Omental fat pad (tissue), 4 donors: Measurements from ENCODE around the gene PTTG1IP. TPM values are rescaled to one million over a fixed set of nuclear protein-coding genes. Genes with fewer than 3 reads are reported as not detected.

Experiments
- ATAC-seq: fragments of 150-250 bp; one replicate; pipeline ENCODE4 v1.9.1; 2016; ENCODE audit warnings: mild to moderate bottlenecking, moderate library complexity; ENCODE audit not compliant: low FRiP score
- DNase-seq: peaks from one replicate; pipeline ENCODE4 v3.0.0-alpha.2; 2019; ENCODE audit warnings: low spot score
- total RNA-seq, 4 donors: library from RNA; depleted of rRNA; stranded (reverse); fragments of >200 nt; gene quantifications; one replicate each; pipeline ENCODE4 v1.1.0, GENCODE V29; 2016
- TF ChIP-seq, protein P1 (sequence below), 3 donors: fragments of 450-650 bp; IDR thresholded peaks; one replicate each; pipeline ENCODE4 v1.5.1; 2016 to 2017; ENCODE audit warnings: antibody characterized with exemption in 3 of 3, mild to moderate bottlenecking in 3 of 3, moderate library complexity in 2 of 3

The PTTG1IP gene
- total RNA-seq, 4 donors from 2014 or later, result 200 to 241 (median 214) TPM

DNA sequence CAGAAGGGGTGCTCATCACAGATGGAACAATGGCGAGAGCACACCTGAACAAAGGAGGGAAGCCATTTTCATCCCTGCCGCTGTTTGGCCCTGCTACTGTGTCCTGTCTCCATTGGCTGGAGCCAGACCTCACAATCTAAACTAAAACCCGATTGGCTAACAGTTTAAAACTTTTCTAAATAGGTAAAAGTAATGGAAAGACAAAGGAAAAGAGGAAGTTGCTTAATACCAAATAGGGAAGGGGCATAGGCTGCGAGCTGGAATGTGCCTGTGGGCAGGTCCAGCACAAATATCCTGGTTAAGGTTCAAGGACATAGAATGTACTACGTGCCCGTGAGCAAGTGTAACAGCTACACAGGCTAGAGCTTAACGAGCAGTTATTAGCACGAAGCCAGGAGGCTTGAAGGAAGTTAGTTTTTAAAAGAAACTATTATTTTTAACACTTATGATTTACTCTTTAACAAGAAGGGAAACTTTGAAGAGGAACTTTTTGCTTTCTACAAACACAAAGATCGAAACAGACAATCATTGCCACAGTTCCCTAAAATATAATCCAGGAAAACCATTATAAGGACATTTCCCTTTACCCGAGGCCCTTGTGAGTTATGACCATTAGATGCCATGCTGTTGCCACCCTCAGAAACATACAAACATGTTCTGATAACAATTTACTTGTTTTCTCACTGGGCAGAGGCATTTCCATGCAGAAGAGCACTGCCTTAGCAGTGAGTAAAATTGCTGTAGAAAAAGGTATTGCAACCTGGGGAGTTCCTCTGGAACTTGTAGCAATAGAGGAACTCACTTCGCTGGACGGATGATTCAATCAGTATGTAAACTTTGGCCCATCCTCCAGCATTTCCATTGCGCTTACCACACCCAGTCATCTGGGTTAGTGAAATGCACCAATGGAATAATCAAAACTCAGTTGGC, 4.8 kb upstream of the PTTG1IP start:
- DNase-seq, result no peak
- TF ChIP-seq, protein P1, sequence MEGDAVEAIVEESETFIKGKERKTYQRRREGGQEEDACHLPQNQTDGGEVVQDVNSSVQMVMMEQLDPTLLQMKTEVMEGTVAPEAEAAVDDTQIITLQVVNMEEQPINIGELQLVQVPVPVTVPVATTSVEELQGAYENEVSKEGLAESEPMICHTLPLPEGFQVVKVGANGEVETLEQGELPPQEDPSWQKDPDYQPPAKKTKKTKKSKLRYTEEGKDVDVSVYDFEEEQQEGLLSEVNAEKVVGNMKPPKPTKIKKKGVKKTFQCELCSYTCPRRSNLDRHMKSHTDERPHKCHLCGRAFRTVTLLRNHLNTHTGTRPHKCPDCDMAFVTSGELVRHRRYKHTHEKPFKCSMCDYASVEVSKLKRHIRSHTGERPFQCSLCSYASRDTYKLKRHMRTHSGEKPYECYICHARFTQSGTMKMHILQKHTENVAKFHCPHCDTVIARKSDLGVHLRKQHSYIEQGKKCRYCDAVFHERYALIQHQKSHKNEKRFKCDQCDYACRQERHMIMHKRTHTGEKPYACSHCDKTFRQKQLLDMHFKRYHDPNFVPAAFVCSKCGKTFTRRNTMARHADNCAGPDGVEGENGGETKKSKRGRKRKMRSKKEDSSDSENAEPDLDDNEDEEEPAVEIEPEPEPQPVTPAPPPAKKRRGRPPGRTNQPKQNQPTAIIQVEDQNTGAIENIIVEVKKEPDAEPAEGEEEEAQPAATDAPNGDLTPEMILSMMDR (IDR thresholded peaks at IDR 0.05), result no peak
- no peak for ATAC-seq

- TF ChIP-seq, protein P1 (IDR thresholded peaks at IDR 0.05), result no peak
- DNase-seq (no peak), ATAC-seq (no peak)
Measured at GRCh38 chr21:44876849-44877575, 3.5 kb upstream of the PTTG1IP start.

DNA sequence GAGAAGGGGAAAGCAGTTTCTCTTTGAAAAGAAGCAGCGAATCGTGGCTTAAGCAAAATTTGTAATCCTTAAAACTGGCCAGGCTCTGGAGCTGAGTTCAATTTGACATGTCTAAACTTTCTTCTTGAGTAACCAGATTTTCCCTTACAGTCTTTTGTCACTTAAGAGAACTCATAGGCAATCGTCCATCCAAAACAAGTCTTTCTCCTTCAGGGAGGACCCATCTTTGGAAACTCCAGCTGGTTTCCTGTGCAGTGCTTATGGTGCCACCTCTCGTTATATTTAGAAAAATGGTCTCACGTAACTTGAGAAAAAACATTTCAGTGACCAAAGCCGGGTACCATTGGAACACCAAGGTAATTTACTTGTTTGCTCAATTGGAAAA, 1.8 kb upstream of the PTTG1IP start:
- DNase-seq (no peak), ATAC-seq (no peak)
- TF ChIP-seq, protein P1 (IDR thresholded peaks at IDR 0.05), result no peak

- ATAC-seq (peak; percentile 12), DNase-seq (peak; percentile 55)
- TF ChIP-seq, protein P1 (IDR thresholded peaks at IDR 0.05), result no peak
Measured at GRCh38 chr21:44874497-44875315, 1.2 kb upstream of the PTTG1IP start.

DNA sequence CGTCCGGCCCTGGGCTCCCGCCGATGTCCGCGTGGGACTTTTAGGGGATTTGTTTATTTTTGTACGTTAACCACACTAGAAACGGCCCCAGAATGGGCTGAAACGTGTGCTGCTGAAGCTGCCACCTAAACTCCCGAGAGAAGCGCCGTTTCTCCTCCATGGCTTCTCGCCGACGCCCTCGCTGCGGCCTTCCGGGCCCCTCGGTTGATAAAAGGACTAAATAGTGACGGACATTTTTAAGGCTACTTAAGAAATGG, 678 bp upstream of the PTTG1IP start:
- no peak for ATAC-seq

DNA sequence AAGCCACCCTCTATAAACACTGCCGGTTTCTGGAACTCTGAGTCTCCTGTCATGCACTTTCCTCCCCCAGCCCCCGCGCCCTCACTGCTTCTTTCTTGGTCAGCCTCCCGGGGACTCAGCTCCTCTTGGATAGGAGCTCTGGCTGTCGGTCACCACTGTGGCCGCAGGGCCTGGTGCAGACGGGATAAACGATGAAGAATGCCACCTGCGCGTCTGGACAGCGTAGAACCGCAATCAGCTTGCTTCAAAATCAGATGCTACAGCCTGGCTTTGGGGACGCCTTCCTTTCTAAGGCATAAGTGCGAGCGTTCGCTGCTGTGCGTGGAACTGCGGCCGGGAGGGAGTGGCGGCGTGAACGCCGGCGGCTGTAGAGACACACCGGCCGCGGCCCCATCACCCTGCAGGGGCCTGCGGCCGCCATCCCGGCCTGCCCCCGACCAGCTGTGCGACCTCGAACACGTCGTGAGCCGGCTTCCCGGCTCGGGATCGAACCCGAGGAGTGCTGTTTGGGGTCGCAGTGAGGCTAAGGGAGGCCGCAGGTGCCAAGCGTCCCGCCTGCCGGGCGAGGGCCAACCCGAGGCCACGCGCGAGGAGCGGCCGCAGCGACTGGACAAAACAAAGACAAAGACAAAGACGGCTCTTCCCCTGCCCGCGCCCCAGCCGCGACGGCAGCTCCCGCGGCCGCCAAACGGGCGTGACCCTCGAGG, 688 bp downstream of the PTTG1IP start:
- TF ChIP-seq, protein P1 (IDR thresholded peaks at IDR 0.05), result no peak
- DNase-seq (no peak), ATAC-seq (no peak)

More for the DNA sequence above, 678 bp upstream of the PTTG1IP start:
- TF ChIP-seq, protein P1 (IDR thresholded peaks at IDR 0.05), result no peak
- DNase-seq, result no peak
